WTC11 (cell line): ENCODE measurements around the gene GRID2. TPM values are rescaled to one million over a fixed set of nuclear protein-coding genes. Genes with fewer than 3 reads are reported as not detected.

Experiments used
- ATAC-seq: fragments of 200-7000 bp; cut with Tn5 transposase; 2 replicates; pipeline ENCODE4 v1.10.0; 2021; ENCODE audit warnings: mild to moderate bottlenecking, moderate library complexity
- CTCF ChIA-PET: fragments of 300-600 bp; sonication (Branson Sonifier 250); formaldehyde crosslinking; loops from one replicate; lab custom pipeline; 2021; ENCODE audit warnings: antibody characterized with exemption; lab: Charles Lee
- POLR2A ChIA-PET: fragments of 350-600 bp; sonication (Branson Sonifier 250); formaldehyde crosslinking; loops from one replicate; lab custom pipeline; 2021; ENCODE audit warnings: antibody characterized with exemption; lab: Charles Lee
- DNase-seq: peaks from one replicate; pipeline ENCODE4 v3.0.0; 2021; ENCODE audit warnings: low spot score
- H3K27ac Mint-ChIP-seq: 2 replicates; pipeline ENCODE4 v1.8.0; 2021; ENCODE audit warnings: mixed read lengths
- H3K27me3 Mint-ChIP-seq: 2 replicates; pipeline ENCODE4 v1.8.0; 2021; ENCODE audit warnings: low read depth, mild to moderate bottlenecking, moderate library complexity, mixed read lengths
- H3K36me3 Mint-ChIP-seq: 2 replicates; pipeline ENCODE4 v1.8.0; 2021; ENCODE audit warnings: mixed read lengths
- H3K4me1 Mint-ChIP-seq: 2 replicates; pipeline ENCODE4 v1.8.0; 2022; ENCODE audit warnings: mixed read lengths
- H3K4me3 Mint-ChIP-seq: 2 replicates; pipeline ENCODE4 v1.8.0; 2021; ENCODE audit warnings: mild to moderate bottlenecking, moderate library complexity, mixed read lengths
- H3K9me3 Mint-ChIP-seq: 2 replicates; pipeline ENCODE4 v1.8.0; 2021; ENCODE audit warnings: mixed read lengths
- AR ChIP-seq: fragments of 250-450 bp; sonication (Bioruptor Pico); IDR thresholded peaks from 2 replicates; pipeline ENCODE4 v1.9.0; 2021; ENCODE audit warnings: mild to moderate bottlenecking
- CBFB ChIP-seq: sonication (generic); formaldehyde crosslinking; IDR thresholded peaks from 2 replicates; pipeline ENCODE4 v1.8.1; 2022; ENCODE audit warnings: mild to moderate bottlenecking, low read depth, missing genetic modification reagents
- ELF4 ChIP-seq: sonication (generic); formaldehyde crosslinking; IDR thresholded peaks from 2 replicates; pipeline ENCODE4 v1.8.1; 2022; ENCODE audit warnings: low read depth, mild to moderate bottlenecking, moderate library complexity, missing genetic modification reagents
- EMX1 ChIP-seq: fragments of 250-450 bp; sonication (Bioruptor Pico); IDR thresholded peaks from 2 replicates; pipeline ENCODE4 v1.8.0; 2021; ENCODE audit warnings: mild to moderate bottlenecking
- ESRRA ChIP-seq: sonication (generic); formaldehyde crosslinking; IDR thresholded peaks from 2 replicates; pipeline ENCODE4 v1.8.1; 2022; ENCODE audit warnings: mild to moderate bottlenecking, missing genetic modification reagents, borderline replicate concordance
- ETV6 ChIP-seq: sonication (generic); formaldehyde crosslinking; IDR thresholded peaks from 2 replicates; pipeline ENCODE4 v1.8.1; 2022; ENCODE audit warnings: mild to moderate bottlenecking, missing genetic modification reagents
- FOXJ3 ChIP-seq: sonication (generic); formaldehyde crosslinking; IDR thresholded peaks from 2 replicates; pipeline ENCODE4 v1.9.0; 2021; ENCODE audit warnings: missing genetic modification reagents, mild to moderate bottlenecking, borderline replicate concordance
- FOXP1 ChIP-seq: sonication (generic); formaldehyde crosslinking; IDR thresholded peaks from 2 replicates; pipeline ENCODE4 v1.8.0; 2022; ENCODE audit warnings: missing genetic modification reagents, mild to moderate bottlenecking, moderate library complexity, borderline replicate concordance
- HMGA2 ChIP-seq: fragments of 250-450 bp; sonication (Bioruptor Pico); IDR thresholded peaks from 2 replicates; pipeline ENCODE4 v1.4.0; 2021; ENCODE audit warnings: mild to moderate bottlenecking, moderate library complexity
- KAT7 ChIP-seq: sonication (generic); formaldehyde crosslinking; IDR thresholded peaks from 2 replicates; pipeline ENCODE4 v1.8.1; 2023; ENCODE audit warnings: missing genetic modification reagents, mild to moderate bottlenecking, borderline replicate concordance
- NFATC4 ChIP-seq: fragments of 250-450 bp; sonication (Bioruptor Pico); IDR thresholded peaks from 2 replicates; pipeline ENCODE4 v1.9.0; 2021; ENCODE audit warnings: mild to moderate bottlenecking
- NFE2L1 ChIP-seq: sonication (generic); formaldehyde crosslinking; IDR thresholded peaks from 2 replicates; pipeline ENCODE4 v1.8.1; 2023; ENCODE audit warnings: missing genetic modification reagents
- NR2C2 ChIP-seq: sonication (generic); formaldehyde crosslinking; IDR thresholded peaks from 2 replicates; pipeline ENCODE4 v1.8.0; 2022; ENCODE audit warnings: mild to moderate bottlenecking, missing genetic modification reagents
- RELA ChIP-seq: sonication (generic); formaldehyde crosslinking; IDR thresholded peaks from 2 replicates; pipeline ENCODE4 v1.8.1; 2022; ENCODE audit warnings: missing genetic modification reagents, mild to moderate bottlenecking, borderline replicate concordance
- ZBTB21 ChIP-seq: sonication (generic); formaldehyde crosslinking; IDR thresholded peaks from 2 replicates; pipeline ENCODE4 v1.8.1; 2023; ENCODE audit warnings: mild to moderate bottlenecking, missing genetic modification reagents, borderline replicate concordance
- ZNF121 ChIP-seq: sonication (generic); formaldehyde crosslinking; IDR thresholded peaks from 2 replicates; pipeline ENCODE4 v1.8.0; 2023; ENCODE audit warnings: missing genetic modification reagents
- ZNF317 ChIP-seq: sonication (generic); formaldehyde crosslinking; IDR thresholded peaks from 2 replicates; pipeline ENCODE4 v1.8.1; 2023; ENCODE audit warnings: low read depth, mild to moderate bottlenecking, moderate library complexity, missing genetic modification reagents, borderline replicate concordance
- ZNF423 ChIP-seq: fragments of 250-450 bp; sonication (Bioruptor Pico); IDR thresholded peaks from 2 replicates; pipeline ENCODE4 v2.1.2; 2022; ENCODE audit warnings: mild to moderate bottlenecking, moderate library complexity
- ZNF671 ChIP-seq: fragments of 250-450 bp; sonication (Bioruptor Pico); IDR thresholded peaks from 2 replicates; pipeline ENCODE4 v1.8.0; 2021; ENCODE audit warnings: mild to moderate bottlenecking
- total RNA-seq: library from RNA; stranded (reverse); gene quantifications from 3 replicates; pipeline ENCODE4 v1.2.3, GENCODE V29; 2021
- TF ChIP-seq, protein P1 (sequence below): fragments of 200-600 bp; IDR thresholded peaks from 2 replicates; pipeline ENCODE4 v1.8.0; 2022; ENCODE audit warnings: antibody characterized with exemption
- TF ChIP-seq, protein P2 (sequence below): sonication (generic); formaldehyde crosslinking; IDR thresholded peaks from 2 replicates; pipeline ENCODE4 v1.8.0; 2023; ENCODE audit warnings: missing genetic modification reagents
- TF ChIP-seq, protein P3 (sequence below): sonication (generic); formaldehyde crosslinking; IDR thresholded peaks from 2 replicates; pipeline ENCODE4 v1.8.1; 2022; ENCODE audit warnings: low read depth, missing genetic modification reagents, borderline replicate concordance
- TF ChIP-seq, protein P4 (sequence below): sonication (generic); formaldehyde crosslinking; IDR thresholded peaks from 2 replicates; pipeline ENCODE4 v1.8.0; 2023; ENCODE audit warnings: mild to moderate bottlenecking, missing genetic modification reagents
- TF ChIP-seq, protein P5 (sequence below): sonication (generic); formaldehyde crosslinking; IDR thresholded peaks from 2 replicates; pipeline ENCODE4 v1.8.1; 2023; ENCODE audit warnings: mild to moderate bottlenecking, missing genetic modification reagents, moderate library complexity

GRID2 gene
- total RNA-seq, 1 experiment from 2014 or later, result 26.8 TPM

DNA sequence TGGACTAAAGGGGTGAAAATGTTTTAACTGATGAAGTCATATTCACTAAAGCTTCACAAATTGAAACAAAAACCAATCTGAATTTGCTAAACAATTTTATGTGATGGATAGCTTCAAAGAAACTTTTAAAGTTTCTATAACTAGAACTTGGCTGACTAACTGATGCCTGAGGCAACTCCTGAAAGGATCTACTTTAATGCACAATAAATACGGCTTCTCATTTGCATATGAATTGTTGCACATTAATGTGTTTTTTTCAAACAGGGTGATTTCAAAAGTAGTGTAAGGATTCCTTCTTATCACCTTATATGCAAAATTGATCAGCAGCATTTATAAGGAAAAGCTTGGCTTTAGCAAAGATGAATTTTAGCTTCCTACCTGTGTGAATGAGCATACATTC is 1466.4 kb downstream of the GRID2 start (continued):
- TF ChIP-seq, protein P1, sequence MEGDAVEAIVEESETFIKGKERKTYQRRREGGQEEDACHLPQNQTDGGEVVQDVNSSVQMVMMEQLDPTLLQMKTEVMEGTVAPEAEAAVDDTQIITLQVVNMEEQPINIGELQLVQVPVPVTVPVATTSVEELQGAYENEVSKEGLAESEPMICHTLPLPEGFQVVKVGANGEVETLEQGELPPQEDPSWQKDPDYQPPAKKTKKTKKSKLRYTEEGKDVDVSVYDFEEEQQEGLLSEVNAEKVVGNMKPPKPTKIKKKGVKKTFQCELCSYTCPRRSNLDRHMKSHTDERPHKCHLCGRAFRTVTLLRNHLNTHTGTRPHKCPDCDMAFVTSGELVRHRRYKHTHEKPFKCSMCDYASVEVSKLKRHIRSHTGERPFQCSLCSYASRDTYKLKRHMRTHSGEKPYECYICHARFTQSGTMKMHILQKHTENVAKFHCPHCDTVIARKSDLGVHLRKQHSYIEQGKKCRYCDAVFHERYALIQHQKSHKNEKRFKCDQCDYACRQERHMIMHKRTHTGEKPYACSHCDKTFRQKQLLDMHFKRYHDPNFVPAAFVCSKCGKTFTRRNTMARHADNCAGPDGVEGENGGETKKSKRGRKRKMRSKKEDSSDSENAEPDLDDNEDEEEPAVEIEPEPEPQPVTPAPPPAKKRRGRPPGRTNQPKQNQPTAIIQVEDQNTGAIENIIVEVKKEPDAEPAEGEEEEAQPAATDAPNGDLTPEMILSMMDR, result no peak
- no peak for TF ChIP-seq ZNF121 (CRISPR knock-in tag)
- no peak for TF ChIP-seq FOXP1 (CRISPR knock-in tag)
- TF ChIP-seq FOXJ3 (CRISPR knock-in tag), result no peak
- no peak for TF ChIP-seq HMGA2 (CRISPR knock-in tag)
- TF ChIP-seq, protein P2, sequence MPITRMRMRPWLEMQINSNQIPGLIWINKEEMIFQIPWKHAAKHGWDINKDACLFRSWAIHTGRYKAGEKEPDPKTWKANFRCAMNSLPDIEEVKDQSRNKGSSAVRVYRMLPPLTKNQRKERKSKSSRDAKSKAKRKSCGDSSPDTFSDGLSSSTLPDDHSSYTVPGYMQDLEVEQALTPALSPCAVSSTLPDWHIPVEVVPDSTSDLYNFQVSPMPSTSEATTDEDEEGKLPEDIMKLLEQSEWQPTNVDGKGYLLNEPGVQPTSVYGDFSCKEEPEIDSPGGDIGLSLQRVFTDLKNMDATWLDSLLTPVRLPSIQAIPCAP (CRISPR knock-in tag), result no peak
- TF ChIP-seq ZBTB21 (CRISPR knock-in tag), result no peak
- no peak for TF ChIP-seq ETV6 (CRISPR knock-in tag)
- TF ChIP-seq KAT7 (CRISPR knock-in tag), result no peak
- TF ChIP-seq, protein P3, sequence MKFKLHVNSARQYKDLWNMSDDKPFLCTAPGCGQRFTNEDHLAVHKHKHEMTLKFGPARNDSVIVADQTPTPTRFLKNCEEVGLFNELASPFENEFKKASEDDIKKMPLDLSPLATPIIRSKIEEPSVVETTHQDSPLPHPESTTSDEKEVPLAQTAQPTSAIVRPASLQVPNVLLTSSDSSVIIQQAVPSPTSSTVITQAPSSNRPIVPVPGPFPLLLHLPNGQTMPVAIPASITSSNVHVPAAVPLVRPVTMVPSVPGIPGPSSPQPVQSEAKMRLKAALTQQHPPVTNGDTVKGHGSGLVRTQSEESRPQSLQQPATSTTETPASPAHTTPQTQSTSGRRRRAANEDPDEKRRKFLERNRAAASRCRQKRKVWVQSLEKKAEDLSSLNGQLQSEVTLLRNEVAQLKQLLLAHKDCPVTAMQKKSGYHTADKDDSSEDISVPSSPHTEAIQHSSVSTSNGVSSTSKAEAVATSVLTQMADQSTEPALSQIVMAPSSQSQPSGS, result no peak
- no peak for TF ChIP-seq RELA
- no peak for TF ChIP-seq EMX1
- no peak for TF ChIP-seq AR (CRISPR knock-in tag)
- TF ChIP-seq, protein P4, sequence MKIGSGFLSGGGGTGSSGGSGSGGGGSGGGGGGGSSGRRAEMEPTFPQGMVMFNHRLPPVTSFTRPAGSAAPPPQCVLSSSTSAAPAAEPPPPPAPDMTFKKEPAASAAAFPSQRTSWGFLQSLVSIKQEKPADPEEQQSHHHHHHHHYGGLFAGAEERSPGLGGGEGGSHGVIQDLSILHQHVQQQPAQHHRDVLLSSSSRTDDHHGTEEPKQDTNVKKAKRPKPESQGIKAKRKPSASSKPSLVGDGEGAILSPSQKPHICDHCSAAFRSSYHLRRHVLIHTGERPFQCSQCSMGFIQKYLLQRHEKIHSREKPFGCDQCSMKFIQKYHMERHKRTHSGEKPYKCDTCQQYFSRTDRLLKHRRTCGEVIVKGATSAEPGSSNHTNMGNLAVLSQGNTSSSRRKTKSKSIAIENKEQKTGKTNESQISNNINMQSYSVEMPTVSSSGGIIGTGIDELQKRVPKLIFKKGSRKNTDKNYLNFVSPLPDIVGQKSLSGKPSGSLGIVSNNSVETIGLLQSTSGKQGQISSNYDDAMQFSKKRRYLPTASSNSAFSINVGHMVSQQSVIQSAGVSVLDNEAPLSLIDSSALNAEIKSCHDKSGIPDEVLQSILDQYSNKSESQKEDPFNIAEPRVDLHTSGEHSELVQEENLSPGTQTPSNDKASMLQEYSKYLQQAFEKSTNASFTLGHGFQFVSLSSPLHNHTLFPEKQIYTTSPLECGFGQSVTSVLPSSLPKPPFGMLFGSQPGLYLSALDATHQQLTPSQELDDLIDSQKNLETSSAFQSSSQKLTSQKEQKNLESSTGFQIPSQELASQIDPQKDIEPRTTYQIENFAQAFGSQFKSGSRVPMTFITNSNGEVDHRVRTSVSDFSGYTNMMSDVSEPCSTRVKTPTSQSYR (CRISPR knock-in tag), result no peak
- TF ChIP-seq ELF4 (CRISPR knock-in tag), result no peak

- H3K4me3 Mint-ChIP-seq, result no peak overlapping the region
- H3K27me3 Mint-ChIP-seq, result no peaks in the 10 kb centered on the region; the same call in 1 of the 2 replicates
- ATAC-seq, result no peak
- CTCF ChIA-PET, result interaction anchor here (0.5 to 0.8 kb wide), 2 partner anchors 12 to 20 kb away, joined by 3 read pairs; no protein-coding TSS in a partner anchor
- no peak overlapping the region for H3K27ac Mint-ChIP-seq
- H3K4me1 Mint-ChIP-seq, result peaks cover 8% of the 10 kb centered on the region; the same call in 1 of the 2 replicates
- DNase-seq, result no peak
- H3K36me3 Mint-ChIP-seq, result no peaks in the 10 kb centered on the region
- H3K9me3 Mint-ChIP-seq, result no peaks in the 10 kb centered on the region
- POLR2A ChIA-PET, result no interaction called here
- TF ChIP-seq CBFB (CRISPR knock-in tag) (no peak), ZNF671 (no peak), NR2C2 (CRISPR knock-in tag) (no peak), ZNF317 (CRISPR knock-in tag) (no peak), ZNF423 (CRISPR knock-in tag) (no peak), HMGA2 (CRISPR knock-in tag) (no peak), ESRRA (CRISPR knock-in tag) (no peak), FOXP1 (CRISPR knock-in tag) (no peak), NFE2L1 (CRISPR knock-in tag) (no peak), NFATC4 (CRISPR knock-in tag) (no peak)
- TF ChIP-seq, protein P3, result no peak
- TF ChIP-seq, protein P5, sequence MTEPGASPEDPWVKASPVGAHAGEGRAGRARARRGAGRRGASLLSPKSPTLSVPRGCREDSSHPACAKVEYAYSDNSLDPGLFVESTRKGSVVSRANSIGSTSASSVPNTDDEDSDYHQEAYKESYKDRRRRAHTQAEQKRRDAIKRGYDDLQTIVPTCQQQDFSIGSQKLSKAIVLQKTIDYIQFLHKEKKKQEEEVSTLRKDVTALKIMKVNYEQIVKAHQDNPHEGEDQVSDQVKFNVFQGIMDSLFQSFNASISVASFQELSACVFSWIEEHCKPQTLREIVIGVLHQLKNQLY (CRISPR knock-in tag), result no peak
Measured at GRCh38 chr4:93771640-93772411, 1468.1 kb downstream of the GRID2 start.
